KBM-7 (cell line): ENCODE results near the gene RHBG.

Experiments
- DNase-seq: peaks from one replicate; pipeline ENCODE4 v3.0.0-alpha.2; 2015
- in situ Hi-C: fragments of 300-500 bp; cut with MboI; formaldehyde crosslinking; loops from 2 replicates; pipeline ENCODE4 v1.14.3; 2020; ENCODE audit warnings: low sequenced_read_pairs, low pct_unique_long_range_greater_than_20kb, mixed read lengths

RHBG gene

DNA sequence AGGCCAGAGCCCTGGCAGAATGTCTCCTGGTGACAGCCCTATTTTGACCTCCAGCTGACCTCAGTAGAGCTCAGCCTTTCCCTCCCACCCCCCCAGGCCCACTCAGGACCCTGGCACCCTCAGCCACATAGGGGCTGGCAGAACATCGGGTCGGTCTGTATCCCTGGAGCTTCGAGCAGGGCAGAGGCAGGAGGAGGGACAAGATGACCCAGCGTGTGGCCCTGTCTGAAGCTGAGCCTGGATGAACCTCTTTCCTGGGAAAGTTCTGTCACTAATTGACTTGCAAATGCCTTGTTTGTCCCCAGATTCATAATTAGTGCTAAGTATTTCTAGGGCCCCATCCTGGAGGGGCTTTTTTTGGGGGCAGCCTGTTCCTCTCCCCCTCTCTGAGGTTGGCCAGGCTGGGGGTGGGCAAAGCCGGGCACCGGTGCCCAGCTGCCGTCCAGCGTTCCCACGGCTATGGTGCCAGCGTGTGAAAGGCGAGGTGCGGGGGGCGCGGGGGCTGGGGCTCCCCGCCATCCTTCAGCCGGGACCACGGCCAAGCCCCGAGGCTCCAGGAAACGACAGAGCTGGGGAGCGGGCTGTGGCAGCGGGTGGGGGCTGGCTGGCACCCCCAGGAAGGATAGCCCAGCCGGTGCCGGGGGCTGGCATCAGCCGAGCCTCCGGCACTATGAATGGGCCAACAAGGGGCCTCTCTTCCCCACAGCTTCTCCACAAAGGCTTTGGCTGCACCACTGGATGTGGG lies 31.4 kb downstream of the RHBG start:
- no peak for DNase-seq
- in situ Hi-C loops, result no loop called here

DNA sequence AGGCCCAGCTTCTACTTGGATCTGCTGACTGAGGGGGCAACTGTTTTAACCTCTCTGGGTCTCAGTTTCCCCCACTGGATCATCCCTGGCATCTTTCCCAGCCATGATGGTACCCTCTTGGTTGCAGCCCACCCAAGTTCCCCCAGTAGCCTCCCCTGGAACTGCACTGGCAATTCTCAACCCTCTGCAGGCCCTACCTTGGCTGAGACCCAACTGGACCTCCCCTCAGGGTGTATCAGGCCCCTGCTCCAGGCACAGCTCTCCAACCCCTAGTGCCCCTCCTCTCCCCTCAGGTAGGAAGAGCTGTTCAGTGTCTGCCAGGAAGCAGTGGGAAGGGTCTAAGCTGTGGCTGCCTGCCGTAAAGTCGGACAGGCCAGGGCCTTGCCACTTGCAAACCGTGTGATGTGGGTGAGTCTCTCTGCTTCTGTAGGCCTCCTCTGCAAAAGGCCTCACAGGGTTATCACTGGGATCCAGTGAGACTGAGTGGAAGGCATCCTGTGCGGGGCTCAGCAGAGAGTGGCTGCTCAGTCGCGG lies 32.1 kb downstream of the RHBG start:
- in situ Hi-C loops, result no loop called here
- DNase-seq, result no peak

DNA sequence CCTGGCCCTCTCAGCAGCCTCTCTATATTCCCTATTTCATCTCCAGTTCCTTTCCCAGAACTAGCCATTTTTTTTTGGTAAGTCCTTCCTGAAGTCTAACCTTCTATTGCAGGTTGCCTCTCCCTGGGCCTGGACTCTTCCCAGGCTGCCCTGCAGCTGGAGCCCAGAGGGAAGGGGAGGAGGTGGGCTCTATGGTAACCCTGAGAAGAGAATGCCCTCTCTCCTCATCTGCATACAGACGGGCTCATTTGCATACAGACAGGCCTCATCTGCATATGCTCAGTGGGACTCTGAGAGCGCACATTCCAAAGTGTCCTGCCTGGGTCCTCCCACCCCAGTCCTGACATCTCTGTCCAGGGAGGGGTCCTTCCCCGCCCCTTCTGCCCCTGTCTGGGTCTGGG lies 32.7 kb downstream of the RHBG start:
- in situ Hi-C loops, result no loop called here
- no peak for DNase-seq

DNA sequence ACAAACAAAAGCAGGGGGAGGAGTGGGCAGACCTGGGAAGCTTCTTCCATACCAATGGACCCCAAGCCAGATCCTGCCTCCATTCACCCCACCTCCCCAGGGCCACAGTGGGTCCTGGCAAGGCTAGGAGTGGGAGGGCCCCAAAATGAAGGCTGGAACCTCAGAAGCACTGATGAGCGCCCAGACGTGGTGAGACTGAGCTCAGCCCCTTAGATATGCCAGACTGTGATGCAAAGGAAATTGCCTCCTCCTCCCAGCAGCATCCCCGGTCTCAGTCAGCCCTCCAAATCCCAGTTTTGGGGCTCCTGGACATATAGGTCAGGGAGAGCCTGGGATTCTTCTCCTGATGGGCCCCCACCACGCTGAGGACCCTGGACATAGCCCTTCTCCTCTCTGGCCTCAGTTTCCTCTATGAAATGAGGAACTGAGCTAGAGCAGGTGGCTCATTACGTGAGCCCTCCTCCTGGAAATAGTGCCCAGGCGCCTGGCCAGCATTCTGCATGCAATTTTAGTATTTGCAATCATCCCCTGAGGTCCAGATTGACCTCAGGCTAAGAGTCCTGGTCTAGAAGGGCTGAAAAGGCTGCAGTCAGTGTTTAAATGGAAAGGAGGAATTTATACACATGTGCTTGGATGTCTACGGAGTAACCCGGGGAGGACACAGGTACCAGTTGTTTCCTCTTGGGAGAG lies 33.5 kb downstream of the RHBG start:
- no peak for DNase-seq
- in situ Hi-C loops, result no loop called here

DNA sequence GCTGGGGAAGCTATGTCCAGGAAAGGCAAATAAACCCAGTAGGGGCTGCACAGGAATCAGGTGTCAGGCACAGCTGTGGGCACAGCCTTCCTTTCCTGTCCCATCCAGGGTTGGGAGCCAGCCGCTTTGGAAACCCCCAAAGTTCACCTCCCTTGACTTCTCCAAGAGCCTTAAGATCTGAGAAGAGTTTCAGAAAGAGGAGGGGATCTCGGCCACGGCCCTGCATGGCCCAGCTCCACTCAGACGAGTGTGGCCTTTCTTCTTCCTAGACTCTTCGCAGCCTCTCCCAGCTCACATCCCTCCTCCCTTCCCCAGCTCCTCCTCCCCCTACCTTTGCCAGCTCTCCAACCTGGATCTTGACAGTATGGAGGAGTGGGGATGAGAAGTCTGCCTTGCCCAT lies 36.7 kb downstream of the RHBG start:
- in situ Hi-C loops, result no loop called here

DNA sequence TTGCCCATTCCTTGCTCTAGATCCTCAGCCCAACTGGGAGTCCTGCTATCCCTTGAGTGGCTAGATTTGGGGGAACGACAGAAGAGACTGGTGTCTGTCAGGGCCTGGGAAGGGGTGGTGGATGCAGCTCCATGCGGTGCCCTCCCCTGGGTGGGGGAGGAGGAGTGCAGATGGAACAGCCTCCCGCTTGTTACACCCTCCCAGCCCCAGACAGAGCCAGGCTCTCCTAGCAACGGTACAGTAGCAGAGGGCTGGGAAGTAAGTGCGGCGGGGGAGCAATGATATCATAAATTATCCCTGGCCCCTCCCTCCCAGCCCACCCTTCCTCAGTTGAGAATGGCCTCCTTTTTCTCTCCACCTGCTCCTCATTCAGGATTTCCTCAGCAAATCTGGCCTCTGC lies 37.2 kb downstream of the RHBG start:
- in situ Hi-C loops, result no loop called here
- no peak for DNase-seq

More for the DNA sequence above, 36.7 kb downstream of the RHBG start:
- DNase-seq, result no peak

DNA sequence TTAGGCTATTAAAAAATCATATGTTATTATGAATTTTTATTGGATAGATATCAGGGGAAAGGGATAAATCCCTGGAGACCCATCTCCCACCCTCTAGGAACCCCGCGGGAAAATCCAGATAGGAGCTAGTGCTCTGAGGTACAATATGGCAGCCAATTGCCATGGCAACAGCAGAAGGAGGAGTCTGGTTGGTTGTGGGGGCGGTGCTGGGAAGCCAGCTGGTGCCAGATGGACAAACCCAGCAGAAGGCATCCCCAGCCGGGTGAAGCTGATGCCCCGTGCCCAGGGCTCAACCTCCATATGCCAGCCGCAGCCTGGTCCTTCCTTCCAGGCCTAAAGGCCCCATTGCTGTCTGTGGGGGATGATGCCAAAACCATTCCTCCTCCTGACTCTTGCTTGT lies 38.3 kb downstream of the RHBG start:
- DNase-seq, result no peak
- in situ Hi-C loops, result no loop called here

DNA sequence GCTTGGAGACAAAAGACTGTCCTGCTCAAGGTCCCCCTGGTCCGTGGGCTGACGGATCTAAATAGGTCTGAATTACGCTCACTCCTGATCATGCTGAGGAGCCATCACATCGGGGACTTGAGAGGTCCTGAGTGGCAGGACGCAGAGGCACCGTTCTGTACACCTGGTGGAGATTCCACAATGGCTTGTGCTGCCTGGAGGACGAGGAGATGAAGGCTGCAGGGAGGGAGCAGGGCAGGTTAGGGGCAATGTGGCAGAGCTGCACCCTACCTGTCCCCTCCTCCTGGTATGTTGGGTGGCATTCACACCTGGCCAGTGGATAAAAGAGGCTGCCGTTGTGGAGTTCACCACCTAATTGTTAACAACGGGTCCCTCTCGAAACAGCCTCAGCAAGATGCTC lies 38.7 kb downstream of the RHBG start:
- in situ Hi-C loops, result no loop called here
- DNase-seq, result no peak

DNA sequence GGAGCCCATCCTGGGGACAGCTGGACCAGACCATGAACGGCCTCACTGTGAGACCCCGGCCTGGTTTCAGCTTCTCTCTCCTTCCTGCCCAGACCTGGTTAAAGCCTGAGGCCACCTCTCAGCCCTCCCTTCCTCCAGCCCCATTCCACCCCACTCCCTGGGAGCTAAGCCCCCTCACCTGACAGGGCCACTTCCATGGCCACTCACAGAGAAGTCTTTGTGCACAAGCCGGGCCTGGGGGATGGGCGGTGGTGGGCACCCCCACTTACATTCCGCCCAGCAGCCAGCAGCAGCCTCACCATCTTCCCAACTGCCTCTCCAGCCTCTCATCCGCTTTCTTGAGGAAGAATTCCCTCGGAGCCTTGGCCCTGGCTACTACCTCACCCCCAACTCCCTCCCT lies 40.4 kb downstream of the RHBG start:
- DNase-seq, result no peak
- in situ Hi-C loops, result no loop called here

DNA sequence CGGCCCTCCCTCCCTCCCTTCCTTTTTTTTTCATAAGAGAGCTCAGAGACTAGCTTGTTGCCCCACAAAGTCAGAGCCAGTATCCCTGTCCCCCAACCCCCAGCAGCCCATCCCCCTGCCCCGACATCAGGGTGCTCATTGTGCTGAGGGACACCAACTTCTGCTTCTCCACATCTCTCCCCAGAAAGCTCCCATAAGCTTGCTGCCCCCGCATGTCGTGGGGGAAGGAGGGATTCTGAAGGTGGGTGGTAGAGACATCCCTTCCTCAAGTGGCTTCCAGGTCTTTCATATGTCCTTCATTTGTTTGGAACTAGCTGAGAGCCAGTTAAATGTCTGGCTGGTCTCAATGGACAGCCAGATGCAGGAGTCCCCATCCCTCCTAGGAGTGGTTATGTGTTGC lies 41.2 kb downstream of the RHBG start:
- in situ Hi-C loops, result no loop called here
- DNase-seq, result no peak

DNA sequence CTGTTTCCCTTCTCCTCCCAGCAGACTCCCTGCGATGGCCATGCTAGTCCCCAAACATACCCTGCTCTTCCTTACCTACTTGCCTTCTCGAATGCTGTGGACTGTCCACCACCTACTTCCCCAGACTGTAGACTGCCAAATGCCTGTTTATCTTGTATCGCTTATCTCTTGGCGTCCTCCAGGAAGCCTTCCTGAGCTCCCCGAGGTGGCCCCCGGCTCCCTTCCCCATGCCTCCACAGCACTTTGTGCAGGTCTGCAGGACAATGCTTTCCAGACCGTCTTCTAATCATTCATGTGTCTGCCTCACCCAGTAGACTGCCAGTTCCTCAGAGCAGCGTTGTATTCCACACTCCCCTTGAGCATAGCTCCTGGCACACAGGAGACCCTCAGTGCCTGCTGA lies 41.7 kb downstream of the RHBG start:
- in situ Hi-C loops, result no loop called here
- no peak for DNase-seq

DNA sequence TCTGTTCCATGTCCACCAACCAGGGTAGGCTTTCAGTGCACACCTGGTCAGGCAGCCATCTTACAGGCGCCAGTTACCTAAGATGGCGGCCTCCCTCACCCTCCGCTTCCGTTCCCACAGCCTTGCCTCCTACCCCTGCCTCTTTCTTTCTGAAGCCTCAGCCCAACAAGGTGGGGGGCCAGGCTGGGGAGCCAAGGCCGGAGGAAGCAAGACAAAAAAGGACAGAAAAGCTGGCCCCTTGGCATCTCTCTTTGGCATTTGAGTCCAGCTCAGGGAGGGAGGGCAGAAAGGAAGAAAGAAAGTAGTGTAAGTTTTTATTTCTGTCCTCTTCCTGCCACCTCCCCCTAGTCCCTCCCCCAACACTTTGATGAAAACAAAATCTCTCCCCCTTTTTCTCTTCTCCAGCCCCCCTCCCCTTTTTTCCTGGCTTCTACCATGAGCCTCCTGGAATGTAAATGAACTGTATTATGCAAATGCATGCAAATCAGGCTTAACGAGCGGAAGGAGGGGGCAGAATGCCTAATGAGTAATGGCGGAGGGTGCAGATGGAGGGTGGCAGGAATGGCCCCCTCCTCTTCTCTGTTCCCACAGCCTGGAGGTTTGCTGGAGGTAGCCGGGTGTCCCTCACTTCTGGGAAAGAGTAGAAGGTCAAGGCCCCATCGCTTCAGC lies 43.8 kb downstream of the RHBG start:
- in situ Hi-C loops, result no loop called here
- no peak for DNase-seq

DNA sequence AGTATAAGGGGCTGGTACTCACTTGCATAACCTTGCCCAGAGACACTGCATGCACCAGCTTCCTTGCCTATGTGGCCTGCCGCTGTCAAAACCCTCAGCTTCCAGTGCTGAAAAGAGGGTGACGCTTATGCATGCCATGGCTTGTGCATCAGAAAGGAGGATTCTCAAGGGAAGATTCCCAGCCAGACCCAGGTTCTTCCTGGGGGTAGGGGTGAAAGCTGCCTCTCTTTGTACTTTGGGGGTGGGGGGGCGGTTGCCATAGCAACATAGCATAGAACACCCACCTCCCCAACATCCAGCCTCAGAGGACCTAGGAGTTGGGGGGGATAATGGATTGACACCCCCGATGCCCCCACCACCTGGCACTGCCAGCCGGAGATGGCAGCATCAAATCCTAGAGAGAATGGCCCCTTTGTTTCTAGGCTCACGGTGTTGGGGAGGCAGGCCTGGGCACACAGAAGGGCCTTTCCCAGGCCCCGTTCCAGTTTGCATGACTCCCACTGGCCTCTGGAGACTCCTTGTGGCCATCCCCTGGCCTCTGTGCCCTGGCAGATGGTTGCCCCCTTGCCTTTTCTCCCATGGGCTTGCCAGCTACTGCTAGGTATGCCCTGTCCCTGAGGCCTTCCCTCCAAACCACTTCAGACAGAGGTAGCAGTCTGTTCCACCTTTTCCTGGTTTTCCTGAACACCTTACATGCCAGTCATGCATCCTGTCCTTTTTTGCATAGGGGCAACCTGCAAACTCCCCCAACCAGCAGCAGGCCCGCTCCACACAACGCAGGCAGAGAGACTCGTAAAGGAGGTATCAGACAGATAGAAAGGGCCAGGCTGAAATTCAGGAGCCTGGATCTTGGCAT lies 44.6 kb downstream of the RHBG start:
- in situ Hi-C loops, result no loop called here
- no peak for DNase-seq

DNA sequence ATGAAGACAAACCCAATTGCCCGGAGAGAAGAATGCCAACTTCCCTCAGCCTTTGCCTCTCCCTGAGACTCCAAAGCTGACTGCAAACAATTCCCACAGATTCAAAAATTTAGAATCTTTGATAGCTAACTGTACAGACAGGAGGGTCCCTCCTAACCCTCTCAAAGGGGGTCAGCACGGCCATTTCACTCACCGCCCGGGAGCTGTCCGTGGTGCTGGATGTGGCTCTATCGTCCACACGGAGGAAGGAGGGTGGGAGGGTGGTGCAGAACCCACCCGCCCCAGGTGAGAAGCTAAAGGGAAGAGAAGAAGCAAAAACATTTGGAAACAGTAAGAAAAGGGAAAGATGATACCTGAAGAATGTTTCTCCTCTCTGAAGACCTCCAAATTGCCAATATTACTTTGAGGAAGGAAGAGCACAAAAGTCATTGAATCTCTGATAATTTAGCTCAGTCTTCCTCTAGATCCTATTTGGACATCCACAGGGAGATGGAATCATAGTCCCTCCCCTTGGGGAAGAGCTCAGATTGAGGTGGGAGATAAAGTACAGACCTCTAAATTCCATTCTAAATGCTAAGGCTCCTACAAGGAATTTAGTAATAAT lies 45.6 kb downstream of the RHBG start:
- DNase-seq, result no peak
- in situ Hi-C loops, result no loop called here

DNA sequence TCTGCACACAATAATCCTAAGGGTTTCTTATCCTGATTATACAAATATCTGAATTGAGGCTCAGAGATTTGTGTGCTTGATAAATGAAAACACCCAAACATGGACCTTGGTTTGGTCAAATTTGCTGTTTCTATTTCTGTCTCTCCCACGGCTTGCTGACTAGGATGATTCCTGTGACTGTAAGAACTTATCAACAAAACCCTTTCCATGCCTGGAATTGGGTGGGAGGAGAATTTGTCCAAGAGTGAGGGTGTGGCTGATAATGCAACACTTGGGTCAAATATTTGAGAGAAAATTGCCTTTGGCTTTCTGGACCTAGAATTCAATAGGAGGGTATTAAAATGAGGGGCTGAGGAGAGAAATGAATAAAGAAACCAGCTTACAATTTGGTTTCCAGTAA lies 48.0 kb downstream of the RHBG start:
- in situ Hi-C loops, result no loop called here

DNA sequence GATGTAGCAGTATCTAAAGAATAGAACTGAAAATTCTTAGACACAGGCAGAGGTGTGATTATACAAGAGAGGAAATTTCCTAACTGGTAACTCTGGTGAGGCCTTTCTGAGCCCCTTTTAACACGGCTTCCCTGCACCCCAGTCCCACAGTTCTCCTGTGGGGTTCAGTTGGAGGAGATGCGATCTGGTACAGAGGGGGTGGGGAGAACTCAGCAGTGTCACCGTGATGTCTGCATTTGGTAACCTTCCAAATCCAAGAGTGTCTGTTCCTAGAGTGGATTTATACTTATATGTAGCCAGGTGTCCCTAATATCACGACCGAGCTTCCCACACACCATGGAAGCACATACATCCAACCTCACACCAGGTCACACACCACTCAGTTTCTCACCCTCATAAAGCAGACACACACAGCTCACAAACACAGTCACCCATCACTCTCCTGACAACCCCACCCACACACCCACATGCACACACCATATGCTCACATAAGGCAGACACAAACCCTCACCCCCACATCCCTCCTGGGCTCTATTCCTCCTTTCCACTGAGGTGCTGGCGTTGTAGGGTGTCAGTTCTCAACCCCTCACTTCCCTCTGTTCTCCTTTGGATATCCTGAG lies 48.5 kb downstream of the RHBG start:
- DNase-seq, result no peak
- in situ Hi-C loops, result no loop called here

More for the DNA sequence above, 48.0 kb downstream of the RHBG start:
- no peak for DNase-seq

DNA sequence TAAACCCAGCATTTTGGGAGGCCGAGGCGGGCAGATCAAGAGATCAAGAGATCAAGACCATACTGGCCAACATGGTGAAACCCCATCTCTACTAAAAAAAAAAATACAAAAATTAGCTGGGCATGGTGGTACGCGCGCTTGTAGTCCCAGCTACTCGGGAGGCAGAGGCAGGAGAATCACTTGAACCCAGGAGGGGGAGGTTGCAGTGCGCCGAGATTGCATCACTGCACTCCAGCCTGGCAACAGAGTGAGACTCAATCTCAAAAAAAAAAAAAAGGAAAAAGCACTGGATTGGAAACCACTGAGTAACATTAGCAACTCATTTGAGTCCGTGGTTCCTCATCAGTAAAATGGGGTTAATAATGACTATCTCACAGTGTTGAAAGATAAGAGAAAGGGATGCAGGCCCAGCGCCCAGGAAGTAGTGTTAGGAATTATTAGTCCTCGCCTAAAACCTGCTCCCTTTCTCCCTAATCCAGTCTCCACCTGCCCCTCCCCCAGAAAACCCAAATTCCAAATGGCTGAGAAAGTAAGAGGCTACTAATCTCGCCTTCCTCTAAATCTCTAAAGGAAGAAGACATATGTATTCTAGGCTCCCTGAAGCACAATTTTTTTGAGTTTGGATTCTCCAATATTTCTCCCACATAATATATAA lies 49.5 kb downstream of the RHBG start:
- in situ Hi-C loops, result no loop called here
- DNase-seq, result no peak

DNA sequence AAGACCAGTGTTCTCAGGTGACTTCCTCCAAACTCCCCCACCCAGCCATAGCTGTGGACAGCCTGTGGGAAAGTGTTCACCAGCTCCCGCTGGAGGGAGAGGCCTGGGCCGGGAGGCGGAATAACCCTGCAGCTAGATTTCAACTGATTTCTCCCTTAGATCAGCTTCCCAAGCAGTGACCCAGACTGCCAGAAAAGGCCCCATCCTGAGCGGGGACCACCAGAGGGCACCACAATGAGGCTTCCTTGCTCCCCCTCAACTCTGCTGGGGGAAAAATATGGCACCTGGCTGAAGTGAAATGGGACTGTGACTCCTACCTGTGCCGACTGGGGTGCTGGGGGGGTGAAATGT lies 50.8 kb downstream of the RHBG start:
- in situ Hi-C loops, result no loop called here
- no peak for DNase-seq
